NB4 (cell line): Measurements from ENCODE around the gene PDE8B.

Experiments used
- MAX ChIP-seq: IDR thresholded peaks from 2 replicates; pipeline ENCODE4 v1.6.1; 2011; ENCODE audit warnings: low read depth, low read length
- MYC ChIP-seq: IDR thresholded peaks from 2 replicates; pipeline ENCODE4 v1.6.1; 2011; ENCODE audit warnings: low read depth, low read length
- POLR2A ChIP-seq: IDR thresholded peaks from 2 replicates; pipeline ENCODE4 v1.6.1; 2011; ENCODE audit warnings: mild to moderate bottlenecking; ENCODE audit not compliant: insufficient read length; ENCODE audit errors: extremely low read depth
- TF ChIP-seq, protein P1 (sequence below): IDR thresholded peaks from one replicate; pipeline ENCODE4 v1.5.1; 2012; ENCODE audit warnings: low read depth, low read length

- TF ChIP-seq, protein P1, sequence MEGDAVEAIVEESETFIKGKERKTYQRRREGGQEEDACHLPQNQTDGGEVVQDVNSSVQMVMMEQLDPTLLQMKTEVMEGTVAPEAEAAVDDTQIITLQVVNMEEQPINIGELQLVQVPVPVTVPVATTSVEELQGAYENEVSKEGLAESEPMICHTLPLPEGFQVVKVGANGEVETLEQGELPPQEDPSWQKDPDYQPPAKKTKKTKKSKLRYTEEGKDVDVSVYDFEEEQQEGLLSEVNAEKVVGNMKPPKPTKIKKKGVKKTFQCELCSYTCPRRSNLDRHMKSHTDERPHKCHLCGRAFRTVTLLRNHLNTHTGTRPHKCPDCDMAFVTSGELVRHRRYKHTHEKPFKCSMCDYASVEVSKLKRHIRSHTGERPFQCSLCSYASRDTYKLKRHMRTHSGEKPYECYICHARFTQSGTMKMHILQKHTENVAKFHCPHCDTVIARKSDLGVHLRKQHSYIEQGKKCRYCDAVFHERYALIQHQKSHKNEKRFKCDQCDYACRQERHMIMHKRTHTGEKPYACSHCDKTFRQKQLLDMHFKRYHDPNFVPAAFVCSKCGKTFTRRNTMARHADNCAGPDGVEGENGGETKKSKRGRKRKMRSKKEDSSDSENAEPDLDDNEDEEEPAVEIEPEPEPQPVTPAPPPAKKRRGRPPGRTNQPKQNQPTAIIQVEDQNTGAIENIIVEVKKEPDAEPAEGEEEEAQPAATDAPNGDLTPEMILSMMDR = no peak
- no peak for TF ChIP-seq MAX
- no peak for TF ChIP-seq MYC
- TF ChIP-seq POLR2A = no peak
Observed at GRCh38 chr5:77359231-77359630, 148.8 kb downstream of the PDE8B start.
